ENCODE measurements around the gene GRM7.
A peak's percentile ranks its signal among the peaks of the same experiment; 100 is the strongest.

The GRM7 gene

DNA sequence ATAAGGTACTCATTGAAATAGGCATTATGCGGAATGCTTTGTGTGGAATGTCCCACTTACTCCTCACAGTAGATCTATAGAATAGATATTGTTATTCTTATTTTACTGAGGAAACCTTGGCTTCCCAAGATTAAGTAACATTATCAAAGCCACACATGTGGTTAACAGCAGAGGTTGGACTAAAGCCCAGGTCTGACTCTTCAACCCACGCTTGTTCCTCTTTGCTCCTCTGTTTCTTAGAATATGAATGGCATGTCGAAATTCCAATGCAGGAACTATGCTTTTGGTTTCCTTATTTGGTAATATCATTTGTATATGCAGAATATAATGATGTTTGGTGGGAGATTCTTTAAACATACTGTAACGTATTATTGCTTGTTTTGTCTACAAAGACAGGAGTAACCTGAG, 821.9 kb downstream of the GRM7 start:
- FAIRE-seq: peak; percentile 9

DNA sequence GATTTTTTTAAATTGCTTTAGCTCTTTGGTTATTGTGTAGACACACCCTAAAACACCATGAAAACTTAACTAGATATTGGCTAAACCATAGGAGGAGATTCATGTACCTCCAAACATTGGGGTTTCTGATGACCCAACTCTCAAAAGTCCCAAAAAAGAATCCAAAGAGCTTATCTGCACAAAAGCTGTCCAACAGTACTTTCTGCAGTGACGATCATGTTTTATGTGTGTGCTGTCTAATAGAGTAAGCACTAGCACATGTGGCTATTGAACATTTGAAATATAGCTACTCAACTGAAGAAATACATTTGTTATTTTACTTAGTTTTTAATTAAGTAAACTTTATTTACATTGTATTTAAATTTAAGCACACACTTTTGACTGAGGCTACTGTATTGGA, 822.5 kb downstream of the GRM7 start:
- no peak for FAIRE-seq

- no peak for FAIRE-seq
Measured at GRCh38 chr3:7684182-7684715, 823.3 kb downstream of the GRM7 start.

DNA sequence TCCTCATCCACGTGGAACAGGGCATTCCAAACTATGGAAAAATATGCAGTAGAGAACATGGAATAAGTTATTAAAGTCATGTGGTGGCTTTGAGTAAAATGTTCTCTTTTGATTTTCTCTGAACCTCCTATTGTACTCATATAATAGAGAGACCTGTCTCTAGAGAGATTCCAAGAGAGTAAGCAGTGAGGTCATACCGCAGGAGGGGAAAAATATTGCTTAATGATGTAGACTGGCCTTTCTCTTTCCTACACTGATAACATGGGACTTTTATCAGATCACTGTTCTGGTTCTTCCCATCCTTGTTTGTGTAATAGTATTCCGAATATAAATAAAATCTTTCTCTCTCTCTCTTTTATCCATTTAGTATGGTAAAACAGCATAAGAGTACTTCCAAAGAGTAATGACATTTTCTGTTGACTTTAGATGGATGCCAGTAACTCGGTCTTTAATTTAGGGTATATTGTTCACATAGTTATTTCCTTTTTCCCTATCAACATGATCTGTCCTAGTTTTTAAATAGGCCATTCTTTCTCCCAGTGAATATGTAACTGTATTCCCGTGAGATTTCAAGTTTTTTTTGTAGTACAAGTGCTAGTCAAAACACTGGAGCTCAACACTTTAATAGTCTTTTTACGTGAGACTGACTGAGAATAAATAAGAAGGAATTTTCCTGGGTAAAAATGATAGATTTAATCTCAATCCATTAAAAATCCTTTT, 826.7 kb downstream of the GRM7 start:
- FAIRE-seq: no peak

GRCh38 chr3:7692866-7693265, 832.0 kb downstream of the GRM7 start:
- no peak for FAIRE-seq

DNA sequence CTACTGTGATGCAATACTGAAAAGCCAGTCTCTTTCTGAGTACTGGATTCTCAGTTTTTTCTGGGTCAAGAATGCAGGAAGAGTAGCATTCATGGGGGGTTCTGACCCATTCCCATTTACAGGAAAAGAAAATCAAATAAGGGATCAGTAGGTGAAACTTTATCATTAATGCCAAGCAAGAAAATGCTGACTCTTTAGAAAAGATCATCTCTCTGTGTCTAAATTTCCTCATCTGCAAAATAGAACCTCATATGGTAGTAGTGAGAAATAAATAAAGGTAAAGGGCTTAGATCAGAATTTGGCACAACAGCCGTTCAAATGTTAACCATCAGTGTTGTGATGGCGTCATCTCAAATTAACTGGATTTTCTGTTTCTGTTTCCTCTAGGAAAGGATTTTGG, 833.1 kb downstream of the GRM7 start:
- no peak for FAIRE-seq

DNA sequence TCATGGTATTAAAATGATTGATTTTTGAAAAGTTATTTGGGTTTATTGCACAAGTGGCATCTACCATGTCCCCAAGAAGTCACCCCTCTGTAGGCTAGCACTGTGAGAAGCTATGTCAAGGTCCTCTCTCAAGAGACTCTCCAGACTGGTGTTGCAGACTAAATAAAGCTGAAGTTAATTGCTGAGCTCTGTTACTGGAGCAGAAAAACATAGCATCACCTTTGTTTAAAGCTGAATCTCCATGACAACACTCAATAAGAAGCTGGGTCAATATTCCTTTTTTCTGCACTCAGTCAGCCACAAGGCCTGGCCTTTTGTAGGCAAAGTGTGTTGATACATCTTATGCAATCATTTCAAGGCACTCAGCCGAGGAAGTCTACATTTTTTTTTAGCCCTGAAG, 834.1 kb downstream of the GRM7 start:
- FAIRE-seq: peak; percentile 21

DNA sequence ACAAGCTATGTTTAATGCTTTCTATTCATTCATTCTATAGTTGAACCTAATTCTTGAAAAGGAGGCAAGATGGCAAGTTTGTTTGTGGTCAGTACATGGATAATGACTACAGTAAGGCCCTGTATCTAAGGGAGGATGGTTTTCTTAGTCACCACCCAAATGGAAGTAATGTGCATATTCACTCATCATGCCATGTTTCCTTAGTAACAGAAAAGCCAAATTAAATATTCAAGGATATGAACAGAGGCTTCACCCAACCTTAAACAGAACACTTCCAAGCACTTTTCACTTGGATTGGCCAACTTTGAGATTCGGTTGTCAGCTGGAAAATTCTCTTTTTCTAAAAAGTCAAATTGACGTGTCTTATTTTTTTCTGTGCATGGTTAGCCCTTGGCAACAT, 835.4 kb downstream of the GRM7 start:
- no peak for FAIRE-seq

- FAIRE-seq: peak; percentile 9
Measured at GRCh38 chr3:7697548-7697947, 836.6 kb downstream of the GRM7 start.

DNA sequence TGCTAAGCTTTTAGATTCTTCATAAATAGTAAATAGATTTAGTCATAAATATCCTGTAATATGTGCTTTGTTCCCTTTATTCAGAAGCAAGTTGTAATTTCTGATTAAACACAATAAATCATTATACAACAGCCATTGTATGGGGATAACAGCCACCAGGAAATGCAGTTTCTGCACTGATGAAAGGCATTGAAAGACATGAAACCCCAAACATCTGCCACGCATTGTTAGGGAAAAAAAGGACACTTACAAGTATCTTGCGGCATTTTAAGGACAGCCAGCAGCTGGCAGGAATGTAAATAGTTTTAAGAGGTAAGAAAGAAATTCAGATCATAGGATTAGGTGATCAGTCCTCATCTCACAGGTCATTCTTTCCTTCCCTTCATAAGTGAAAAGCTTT, 839.6 kb downstream of the GRM7 start:
- no peak for FAIRE-seq

DNA sequence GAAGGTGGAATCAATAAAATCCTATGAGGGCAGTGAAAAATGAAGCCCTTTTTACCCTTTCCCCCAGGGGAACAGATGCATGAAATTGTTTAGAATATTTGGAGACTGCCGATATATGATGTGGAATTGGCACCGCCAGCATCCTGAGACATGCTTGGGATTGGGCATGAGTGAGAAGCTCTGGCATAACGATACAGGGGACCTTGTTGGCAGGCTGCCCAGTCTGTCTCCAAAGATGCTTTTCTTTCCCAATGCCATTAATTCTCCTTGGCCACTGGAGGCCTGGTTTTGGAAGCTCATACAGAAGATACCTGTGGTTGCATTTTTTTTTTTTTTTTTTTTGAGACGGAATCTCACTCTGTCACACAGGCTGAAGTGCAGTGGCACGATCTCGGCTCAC, 840.1 kb downstream of the GRM7 start:
- no peak for FAIRE-seq

GRCh38 chr3:7707187-7707586, 846.3 kb downstream of the GRM7 start:
- FAIRE-seq: no peak

DNA sequence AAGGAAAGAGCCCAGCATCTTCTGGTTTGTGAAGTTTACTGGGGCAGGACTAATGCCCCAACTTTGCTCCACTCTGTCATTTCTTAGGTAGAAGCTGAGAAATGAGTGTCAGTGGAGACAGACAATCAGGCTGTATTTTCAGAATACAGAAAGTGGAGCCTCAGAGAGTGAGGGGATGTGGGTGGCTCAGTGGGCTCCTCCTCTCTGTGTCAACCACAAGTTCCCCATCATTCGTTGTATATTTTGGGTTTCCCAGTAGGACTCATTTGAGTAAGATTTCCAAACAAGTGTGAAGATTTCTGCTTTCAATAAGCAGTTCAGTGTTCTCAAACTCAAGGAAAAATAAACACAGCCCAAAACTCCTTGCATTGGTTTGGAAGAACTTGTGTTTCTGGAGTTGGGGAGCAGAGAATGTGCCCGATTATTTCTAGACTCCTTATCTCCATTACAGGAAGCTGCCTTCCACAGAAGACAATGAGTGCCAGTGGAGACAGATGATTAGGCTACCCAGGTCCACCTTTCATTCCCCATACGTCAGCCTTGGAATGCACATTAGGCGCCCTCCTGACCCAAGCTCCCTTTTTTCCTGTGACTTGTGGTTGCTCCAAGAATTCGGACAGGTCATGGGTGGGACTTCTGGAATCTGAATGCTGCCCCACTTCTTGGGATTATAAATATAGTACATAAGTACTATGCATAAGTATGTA, 848.6 kb downstream of the GRM7 start:
- no peak for FAIRE-seq

DNA sequence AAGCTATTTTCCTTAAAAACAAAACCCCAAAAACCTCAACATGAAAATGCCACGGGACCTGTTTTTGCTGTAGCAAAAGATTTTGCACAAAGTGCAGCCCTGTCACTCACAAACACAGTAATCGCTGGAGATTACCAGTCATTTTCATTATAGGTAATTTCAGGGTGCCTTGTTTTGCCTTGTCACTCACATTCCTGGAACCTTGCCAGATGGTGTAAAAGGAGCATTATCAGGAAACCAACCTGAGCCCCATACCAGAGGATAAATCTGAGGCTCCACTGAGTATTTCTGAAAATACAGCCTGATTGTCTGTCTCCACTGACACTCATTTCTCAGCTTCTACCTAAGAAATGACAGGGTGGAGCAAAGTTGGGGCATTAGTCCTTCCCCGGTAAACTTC, 849.4 kb downstream of the GRM7 start:
- FAIRE-seq: no peak

- FAIRE-seq: no peak
Measured at GRCh38 chr3:7713724-7714123, 852.8 kb downstream of the GRM7 start.

GRCh38 chr3:7720649-7721297, 859.9 kb downstream of the GRM7 start:
- FAIRE-seq: no peak

DNA sequence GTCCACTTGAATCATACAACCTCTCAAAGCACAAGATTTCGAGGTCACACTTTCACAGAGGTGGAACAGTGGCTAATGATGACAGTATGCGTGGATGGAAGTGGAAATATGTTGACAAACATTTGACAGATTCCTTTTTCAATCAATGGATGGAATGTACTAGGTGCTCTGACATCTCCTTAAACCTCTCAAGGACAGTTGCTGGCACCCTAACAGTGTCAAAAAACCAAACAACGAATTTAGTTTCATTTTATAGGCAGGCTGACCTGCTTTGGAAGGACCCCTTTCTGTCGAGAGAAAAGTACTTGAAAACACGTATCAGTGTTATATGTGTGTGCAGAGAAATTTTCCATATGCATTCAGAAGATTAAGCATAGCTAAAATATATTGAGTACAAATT, 861.0 kb downstream of the GRM7 start:
- FAIRE-seq: no peak

GRCh38 chr3:7728566-7729519, 867.9 kb downstream of the GRM7 start:
- FAIRE-seq: peak; percentile 71

GRCh38 chr3:7733933-7734332, 873.0 kb downstream of the GRM7 start:
- no peak for FAIRE-seq

- FAIRE-seq: no peak
Measured at GRCh38 chr3:7734456-7734855, 873.5 kb downstream of the GRM7 start.

- FAIRE-seq: no peak
Measured at GRCh38 chr3:7737263-7737662, 876.3 kb downstream of the GRM7 start.

DNA sequence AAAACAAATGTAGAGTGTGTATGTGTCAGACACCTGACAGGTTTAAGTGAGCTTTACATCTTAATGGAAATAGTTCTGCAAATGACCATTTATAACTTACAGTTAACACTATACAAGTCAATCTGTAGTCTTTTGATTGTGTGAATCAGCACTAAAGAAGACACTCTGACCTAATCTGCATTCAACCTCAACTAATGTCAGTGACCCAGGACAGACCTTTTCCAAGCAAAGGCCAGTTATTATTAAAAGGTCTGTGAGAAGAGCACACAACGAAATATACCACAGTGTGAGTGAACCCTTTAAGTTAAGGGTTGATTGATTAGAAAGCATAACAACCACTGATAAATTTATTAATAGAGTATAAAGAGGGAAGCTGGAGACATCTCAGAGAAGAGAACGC, 878.8 kb downstream of the GRM7 start:
- no peak for FAIRE-seq

- FAIRE-seq: no peak
Measured at GRCh38 chr3:7740458-7740857, 879.5 kb downstream of the GRM7 start.

Measured in islet of Langerhans (tissue), 1 donor.